K562 (cell line): ENCODE data around the gene NDUFA3. TPM values are rescaled to one million over a fixed set of nuclear protein-coding genes. Genes with fewer than 3 reads are reported as not detected.
A peak's percentile ranks its signal among the peaks of the same experiment; 100 is the strongest.

Experiments used
- CEBPB ChIP-seq: fragments of 450-650 bp; IDR thresholded peaks from 2 replicates; pipeline ENCODE4 v1.6.1; 2016; ENCODE audit warnings: missing genetic modification characterization, missing compliant biosample characterization
- GABPB1 ChIP-seq: sonication (generic); formaldehyde crosslinking; IDR thresholded peaks from 2 replicates; pipeline ENCODE4 v1.8.0; 2022; ENCODE audit warnings: mild to moderate bottlenecking, missing genetic modification reagents
- KAT8 ChIP-seq: fragments of 450-650 bp; IDR thresholded peaks from 2 replicates; pipeline ENCODE4 v1.6.1; 2016; ENCODE audit warnings: low read depth, mild to moderate bottlenecking
- KDM1A ChIP-seq, 2 experiments: fragments of 450-650 bp; IDR thresholded peaks; 2 replicates each; pipeline ENCODE4 v1.6.1; 2016; ENCODE audit warnings: mild to moderate bottlenecking in 2 of 2
- KDM4B ChIP-seq, 2 experiments: fragments of 450-650 bp in 1 of 2; sonication (generic) in 1 of 2; IDR thresholded peaks; 2 replicates each; pipeline ENCODE4 v1.6.1; 2016 to 2017; ENCODE audit warnings: borderline replicate concordance in 2 of 2, antibody characterized with exemption in 1 of 2, low read depth in 1 of 2, mild to moderate bottlenecking in 1 of 2
- LCOR ChIP-seq: sonication (generic); formaldehyde crosslinking; IDR thresholded peaks from 2 replicates; pipeline ENCODE4 v1.8.0; 2022; ENCODE audit warnings: mild to moderate bottlenecking, missing genetic modification reagents
- MCM5 ChIP-seq: fragments of 450-650 bp; IDR thresholded peaks from 2 replicates; pipeline ENCODE4 v1.6.1; 2016; ENCODE audit warnings: low read depth
- NFIC ChIP-seq: fragments of 450-650 bp; IDR thresholded peaks from 2 replicates; pipeline ENCODE4 v1.6.1; 2017; ENCODE audit warnings: mild to moderate bottlenecking, inconsistent platforms
- PHF20 ChIP-seq: fragments of 450-650 bp; IDR thresholded peaks from 2 replicates; pipeline ENCODE4 v1.6.1; 2018; ENCODE audit not compliant: partially characterized antibody
- RBM22 ChIP-seq: fragments of 200-400 bp; formaldehyde crosslinking; IDR thresholded peaks from 2 replicates; pipeline ENCODE4 v1.6.1; 2018; ENCODE audit warnings: low read length, low read depth; ENCODE audit not compliant: poor library complexity, severe bottlenecking
- RUNX1 ChIP-seq: sonication (generic); IDR thresholded peaks from 2 replicates; pipeline ENCODE4 v1.6.1; 2016; ENCODE audit warnings: antibody characterized with exemption, low read depth
- SLC30A9 ChIP-seq: fragments of 250-450 bp; sonication (Bioruptor Pico); IDR thresholded peaks from 2 replicates; pipeline ENCODE4 v1.8.0; 2022; ENCODE audit warnings: mild to moderate bottlenecking, moderate library complexity
- SMARCC2 ChIP-seq: fragments of 450-650 bp; IDR thresholded peaks from 2 replicates; pipeline ENCODE4 v1.6.1; 2017; ENCODE audit warnings: antibody characterized with exemption, moderate library complexity, mild to moderate bottlenecking, low read depth
- U2AF1 ChIP-seq: fragments of 200-400 bp; formaldehyde crosslinking; optimal IDR thresholded peaks from 2 replicates; pipeline ENCODE3; 2017; ENCODE audit warnings: mild to moderate bottlenecking, low read depth, low read length, moderate library complexity
- ZC3H8 ChIP-seq: fragments of 450-650 bp; IDR thresholded peaks from 2 replicates; pipeline ENCODE4 v1.6.1; 2017
- polyA plus RNA-seq, 8 experiments: library from polyadenylated mRNA; depleted of rRNA in 4 of 8; stranded (reverse) in 5 of 8; unstranded in 3 of 8; fragments of >200 nt; fragmentation: Nextera tagmentation in 2 of 8; fragmentation: Illumina TruSeq in 1 of 8; extraction: Ambion mirVana in 2 of 8; extraction: Trizol in 1 of 8; gene quantifications; 2 replicates each; pipeline versions ENCODE4 v1.2.1 to v1.2.3, GENCODE V29; 2011 to 2014; ENCODE audit warnings: inconsistent platforms in 1 of 8, missing spikeins in 1 of 8
- total RNA-seq, 7 experiments: library from RNA; depleted of rRNA in 6 of 7; stranded (reverse); fragments of >200 nt in 6 of 7; fragmentation: Illumina TruSeq in 2 of 7; extraction: Trizol in 2 of 7; gene quantifications; 2 replicates each; pipeline versions ENCODE4 v1.2.1 to v1.2.3, GENCODE V29; 2011 to 2021; ENCODE audit warnings: low replicate concordance in 1 of 7
- TF ChIP-seq, protein P1 (sequence below), 2 experiments: fragments of 450-650 bp; IDR thresholded peaks; 2 replicates each; pipeline ENCODE4 v1.6.1; 2018; ENCODE audit warnings: mild to moderate bottlenecking in 2 of 2, low read depth in 1 of 2; ENCODE audit not compliant: partially characterized antibody in 2 of 2

The NDUFA3 gene
- total and polyA plus RNA-seq, 9 of the 15 experiments (the other 6 are each of a cell fraction or from before 2014, with no cell fraction given), result 39.2 to 279 (median 138) TPM

DNA sequence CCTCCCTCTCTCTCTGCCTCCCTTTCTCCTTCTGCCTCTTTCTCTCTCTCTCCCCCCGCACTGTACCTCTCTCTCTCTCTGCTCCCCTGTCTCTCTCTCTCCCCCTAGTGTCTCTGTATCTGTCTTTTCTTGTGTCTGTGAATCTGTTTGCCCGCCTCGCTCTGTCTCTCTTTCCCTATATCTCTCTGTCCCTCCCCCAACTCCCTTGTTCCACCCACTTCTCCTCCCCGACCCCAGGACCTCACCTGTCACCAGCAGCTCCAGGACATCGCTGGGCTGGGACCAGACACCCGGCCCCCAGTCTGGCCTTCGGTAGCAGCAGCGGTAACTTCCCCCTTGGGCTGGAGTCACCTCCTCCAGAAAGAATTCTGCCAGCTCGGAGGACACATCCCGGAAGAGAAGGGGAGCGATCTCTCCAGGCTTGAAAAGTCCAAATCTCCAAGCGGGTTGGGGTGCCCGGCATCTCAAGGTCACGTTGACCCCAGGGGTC is 6.0 kb upstream of the NDUFA3 start (continued):
- TF ChIP-seq, protein P1, sequence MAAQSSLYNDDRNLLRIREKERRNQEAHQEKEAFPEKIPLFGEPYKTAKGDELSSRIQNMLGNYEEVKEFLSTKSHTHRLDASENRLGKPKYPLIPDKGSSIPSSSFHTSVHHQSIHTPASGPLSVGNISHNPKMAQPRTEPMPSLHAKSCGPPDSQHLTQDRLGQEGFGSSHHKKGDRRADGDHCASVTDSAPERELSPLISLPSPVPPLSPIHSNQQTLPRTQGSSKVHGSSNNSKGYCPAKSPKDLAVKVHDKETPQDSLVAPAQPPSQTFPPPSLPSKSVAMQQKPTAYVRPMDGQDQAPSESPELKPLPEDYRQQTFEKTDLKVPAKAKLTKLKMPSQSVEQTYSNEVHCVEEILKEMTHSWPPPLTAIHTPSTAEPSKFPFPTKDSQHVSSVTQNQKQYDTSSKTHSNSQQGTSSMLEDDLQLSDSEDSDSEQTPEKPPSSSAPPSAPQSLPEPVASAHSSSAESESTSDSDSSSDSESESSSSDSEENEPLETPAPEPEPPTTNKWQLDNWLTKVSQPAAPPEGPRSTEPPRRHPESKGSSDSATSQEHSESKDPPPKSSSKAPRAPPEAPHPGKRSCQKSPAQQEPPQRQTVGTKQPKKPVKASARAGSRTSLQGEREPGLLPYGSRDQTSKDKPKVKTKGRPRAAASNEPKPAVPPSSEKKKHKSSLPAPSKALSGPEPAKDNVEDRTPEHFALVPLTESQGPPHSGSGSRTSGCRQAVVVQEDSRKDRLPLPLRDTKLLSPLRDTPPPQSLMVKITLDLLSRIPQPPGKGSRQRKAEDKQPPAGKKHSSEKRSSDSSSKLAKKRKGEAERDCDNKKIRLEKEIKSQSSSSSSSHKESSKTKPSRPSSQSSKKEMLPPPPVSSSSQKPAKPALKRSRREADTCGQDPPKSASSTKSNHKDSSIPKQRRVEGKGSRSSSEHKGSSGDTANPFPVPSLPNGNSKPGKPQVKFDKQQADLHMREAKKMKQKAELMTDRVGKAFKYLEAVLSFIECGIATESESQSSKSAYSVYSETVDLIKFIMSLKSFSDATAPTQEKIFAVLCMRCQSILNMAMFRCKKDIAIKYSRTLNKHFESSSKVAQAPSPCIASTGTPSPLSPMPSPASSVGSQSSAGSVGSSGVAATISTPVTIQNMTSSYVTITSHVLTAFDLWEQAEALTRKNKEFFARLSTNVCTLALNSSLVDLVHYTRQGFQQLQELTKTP (IDR thresholded peaks at IDR 0.05; ENCODE audit: low read depth in 1 of 2, partially characterized antibody in 2 of 2), result no peak
- TF ChIP-seq KDM1A (IDR thresholded peaks at IDR 0.05) (0 out of 4 replicates have a peak, but pooled peaks of 1 of the 2 experiments have one; percentile 24), GABPB1 (CRISPR knock-in tag) (no peak), U2AF1 (no peak), SLC30A9 (no peak), MCM5 (no peak), RBM22 (no peak), ZC3H8 (peak; percentile 47; the same call in 1 of the 2 replicates), KAT8 (no peak), KDM4B (IDR thresholded peaks at IDR 0.05; ENCODE audit: borderline replicate concordance in 2 of 2, low read depth in 1 of 2) (no peak), NFIC (peak; percentile 12; the same call in 1 of the 2 replicates), SMARCC2 (no peak), CEBPB (no peak), RUNX1 (no peak), PHF20 (peak; percentile 15), LCOR (CRISPR knock-in tag) (no peak)
